Transverse colon (tissue), 4 donors: Measurements from ENCODE around the gene SCAPER.

Source experiments
- EP300 ChIP-seq: sonication (generic); formaldehyde crosslinking; IDR thresholded peaks from one replicate; pipeline ENCODE4 v1.6.1; 2017; ENCODE audit warnings: antibody characterized with exemption, low read depth
- POLR2A ChIP-seq: fragments of 450-650 bp; IDR thresholded peaks from one replicate; pipeline ENCODE4 v1.6.1; 2016; ENCODE audit warnings: antibody characterized with exemption, mild to moderate bottlenecking, moderate library complexity
- POLR2AphosphoS5 ChIP-seq, 3 donors: sonication (generic); formaldehyde crosslinking; IDR thresholded peaks; one replicate each; pipeline ENCODE4 v1.6.1; 2016; ENCODE audit warnings: antibody characterized with exemption in 3 of 3
- TF ChIP-seq, protein P1 (sequence below), 5 experiments: fragments of 200-600 bp in 3 of 5; fragments of 450-650 bp in 2 of 5; sonication (generic) in 3 of 5; IDR thresholded peaks; 1 replicate in 2 of 5; 2 replicates in 3 of 5; pipeline ENCODE4 v1.5.1; 2016 to 2017; ENCODE audit warnings: antibody characterized with exemption in 5 of 5, inconsistent platforms in 3 of 5, mild to moderate bottlenecking in 2 of 5, moderate library complexity in 1 of 5

DNA sequence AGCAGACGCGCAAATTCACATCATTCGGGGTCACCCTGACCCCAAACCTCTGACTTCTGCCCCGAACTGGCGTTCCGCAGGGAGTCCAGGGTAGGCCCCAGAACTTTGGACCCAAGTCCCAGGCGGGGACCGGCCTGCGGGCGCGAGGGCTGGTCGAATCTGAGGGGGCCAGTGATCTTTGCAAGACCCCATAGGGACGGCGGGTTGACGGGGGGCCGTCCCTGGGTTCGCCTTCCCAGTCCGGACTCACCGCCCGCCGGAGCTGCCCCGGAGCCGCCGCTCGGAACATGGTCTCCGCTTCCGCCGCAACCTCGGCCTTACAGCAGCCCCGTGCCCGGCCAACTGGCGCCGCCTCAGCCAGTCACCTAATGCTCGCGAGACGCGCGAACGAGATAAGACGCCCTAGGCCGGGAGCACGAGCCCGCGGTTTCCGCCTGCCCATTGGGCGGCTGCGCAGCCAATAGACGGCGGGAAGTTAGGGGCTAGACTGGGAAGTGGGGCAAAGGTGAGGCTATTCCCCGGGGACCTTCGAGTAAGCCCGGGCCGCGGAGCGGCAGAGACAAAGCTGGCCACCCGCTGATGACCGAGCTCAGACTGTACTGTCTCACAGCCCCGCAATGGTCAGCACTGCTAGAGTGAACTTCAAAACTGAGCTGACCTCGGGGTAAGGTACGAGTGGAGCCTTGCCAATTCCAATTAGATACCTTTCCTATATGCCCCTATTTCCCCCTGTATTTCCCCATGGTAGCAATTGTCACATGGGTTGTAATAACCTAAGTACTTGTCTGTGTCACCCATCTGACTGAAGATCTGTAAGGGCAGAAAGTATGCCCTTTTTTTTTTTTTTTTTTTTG, 593.8 kb downstream of the SCAPER start, which contains the start of gene ETFA:
- TF ChIP-seq, protein P1, sequence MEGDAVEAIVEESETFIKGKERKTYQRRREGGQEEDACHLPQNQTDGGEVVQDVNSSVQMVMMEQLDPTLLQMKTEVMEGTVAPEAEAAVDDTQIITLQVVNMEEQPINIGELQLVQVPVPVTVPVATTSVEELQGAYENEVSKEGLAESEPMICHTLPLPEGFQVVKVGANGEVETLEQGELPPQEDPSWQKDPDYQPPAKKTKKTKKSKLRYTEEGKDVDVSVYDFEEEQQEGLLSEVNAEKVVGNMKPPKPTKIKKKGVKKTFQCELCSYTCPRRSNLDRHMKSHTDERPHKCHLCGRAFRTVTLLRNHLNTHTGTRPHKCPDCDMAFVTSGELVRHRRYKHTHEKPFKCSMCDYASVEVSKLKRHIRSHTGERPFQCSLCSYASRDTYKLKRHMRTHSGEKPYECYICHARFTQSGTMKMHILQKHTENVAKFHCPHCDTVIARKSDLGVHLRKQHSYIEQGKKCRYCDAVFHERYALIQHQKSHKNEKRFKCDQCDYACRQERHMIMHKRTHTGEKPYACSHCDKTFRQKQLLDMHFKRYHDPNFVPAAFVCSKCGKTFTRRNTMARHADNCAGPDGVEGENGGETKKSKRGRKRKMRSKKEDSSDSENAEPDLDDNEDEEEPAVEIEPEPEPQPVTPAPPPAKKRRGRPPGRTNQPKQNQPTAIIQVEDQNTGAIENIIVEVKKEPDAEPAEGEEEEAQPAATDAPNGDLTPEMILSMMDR (IDR thresholded peaks at IDR 0.05): no peak
- TF ChIP-seq POLR2A (peak; percentile 97), EP300 (no peak), POLR2AphosphoS5 (IDR thresholded peaks at IDR 0.05) (peak; percentile 96 to 99 (median 98))
